ENCODE measurements around the gene CDH13. TPM values are rescaled to one million over a fixed set of nuclear protein-coding genes. Genes with fewer than 3 reads are reported as not detected.

CDH13 gene
- total and polyA plus RNA-seq, 10 of the 15 experiments (the other 5 are each of a cell fraction or from before 2014, with no cell fraction given) = under 0.01 to 0.05 TPM; not detected in 8

DNA sequence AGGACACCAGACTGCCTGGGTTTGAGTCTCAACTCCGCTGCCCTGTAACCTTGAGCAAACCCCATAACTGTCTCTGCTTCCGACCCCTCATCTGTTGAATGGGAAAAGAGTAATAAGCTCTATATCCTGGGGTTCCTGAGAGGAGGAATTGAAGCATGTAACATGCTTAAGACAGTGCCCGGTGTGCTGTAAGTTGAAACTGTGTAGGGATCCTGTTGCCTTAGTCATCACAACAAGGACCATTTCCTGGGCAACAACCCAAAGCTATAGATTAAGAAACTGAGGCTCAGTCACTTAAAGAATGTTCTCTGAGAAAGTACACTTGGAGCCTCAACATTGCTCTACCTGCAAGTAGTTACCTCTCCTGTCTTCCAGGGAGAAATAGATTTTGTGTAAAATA, 23.0 kb downstream of the CDH13 start:
- RAD21 ChIA-PET (ENCODE audit: unreplicated experiment) = no interaction called here
- ATAC-seq (no peak), FAIRE-seq (no peak), DNase-seq (ENCODE audit: low read depth, low spot score) (no peak)
- no TSS peak for BruUV-seq (replicated peaks)
- Histone ChIP-seq H2AFZ (ENCODE audit: control insufficient read depth, low read depth, low read length) (no peak overlapping the region), H3K27ac (ENCODE audit: control insufficient read depth, insufficient read depth) (no peak overlapping the region), H3K4me2 (ENCODE audit: control insufficient read depth, insufficient read depth) (no peak overlapping the region), H3K4me3 (no peak overlapping the region), H3K36me3 (ENCODE audit: control insufficient read depth in 2 of 2, insufficient read depth in 2 of 2, low read length in 1 of 2) (no peaks in the 10 kb centered on the region), H3K9ac (ENCODE audit: control insufficient read depth, insufficient read depth, low read length) (no peak overlapping the region), H3K27me3 (replicated peaks in 1 of 2; ENCODE audit: control insufficient read depth in 2 of 2, insufficient read depth in 2 of 2, low read length in 1 of 2) (no peaks in the 10 kb centered on the region), H3K4me1 (ENCODE audit: control insufficient read depth, insufficient read depth, low read length) (peaks cover 43% of the 10 kb centered on the region), H3K9me3 (replicated peaks; ENCODE audit: control insufficient read depth, insufficient read depth, low read length) (no peaks in the 10 kb centered on the region; the same call in 2 of the 3 replicates), H4K20me1 (ENCODE audit: control insufficient read depth, insufficient read depth) (no peaks in the 10 kb centered on the region), H3K79me2 (ENCODE audit: control insufficient read depth, insufficient read depth, low read length) (no peaks in the 10 kb centered on the region)
- WGBS (ENCODE audit: insufficient coverage, insufficient replicate concordance, low lambda C conversion rate, missing lambda C conversion rate) = 97% methylated on average over 3 of the region's 3 CpGs
- CTCF ChIA-PET = interaction anchor here (0.9 to 10.3 kb wide), 3 partner anchors 8 to 81 kb away, joined by 3 to 100 read pairs (median 4); no protein-coding TSS in a partner anchor
- TF ChIP-seq RBBP5 (conservative IDR thresholded peaks at IDR 0.05) = no peak
- TF ChIP-seq HDGF (IDR thresholded peaks at IDR 0.05) = no peak
- TF ChIP-seq ZSCAN29 (IDR thresholded peaks at IDR 0.05) = no peak
- no peak for TF ChIP-seq PAX5 (IDR thresholded peaks at IDR 0.05; ENCODE audit: borderline replicate concordance, low read depth, low read length)
- no peak for TF ChIP-seq FOS (IDR thresholded peaks at IDR 0.05; ENCODE audit: borderline replicate concordance, extremely low read depth, insufficient read length)
- no peak for TF ChIP-seq ATF7 (IDR thresholded peaks at IDR 0.05; ENCODE audit: low read depth)
- TF ChIP-seq SREBF1 (IDR thresholded peaks at IDR 0.05; ENCODE audit: low read length) = no peak
- TF ChIP-seq HDAC2 (IDR thresholded peaks at IDR 0.05) = no peak
- TF ChIP-seq POLR2AphosphoS2 (IDR thresholded peaks at IDR 0.05; ENCODE audit: low read depth, low read length) = no peak
- TF ChIP-seq KLF5 (IDR thresholded peaks at IDR 0.05; ENCODE audit: partially characterized antibody) = no peak
- TF ChIP-seq POLR2A (IDR thresholded peaks at IDR 0.05; ENCODE audit: low read depth, low read length) = no peak
- intact Hi-C loops (cut with micrococcal nuclease; ENCODE audit: unreplicated experiment) (loop anchor here (5.0 to 10.0 kb wide), 3 partner anchors 88 to 1645 kb away; partner anchors contain the start of genes CENPN and CMC2), in situ Hi-C loops (cut with MboI) (no loop called here)
- POLR2A ChIA-PET = no interaction called here
- SMC1A ChIA-PET (ENCODE audit: uncharacterized antibody, unreplicated experiment) = interaction anchor here (1.3 kb wide), 1 partner anchor 9 kb away, joined by 3 read pairs; no protein-coding TSS in a partner anchor
